HG02970 (cell line): ENCODE measurements around the gene WDR90.
A peak's percentile ranks its signal among the peaks of the same experiment; 100 is the strongest.

Experiments
- ATAC-seq: cut with Tn5 transposase; IDR thresholded peaks from one replicate; pipeline ENCODE4 v1.9.1; 2021; ENCODE audit warnings: mild to moderate bottlenecking, moderate library complexity, moderate number of reproducible peaks; ENCODE audit not compliant: unreplicated experiment, low FRiP score

WDR90 gene

DNA sequence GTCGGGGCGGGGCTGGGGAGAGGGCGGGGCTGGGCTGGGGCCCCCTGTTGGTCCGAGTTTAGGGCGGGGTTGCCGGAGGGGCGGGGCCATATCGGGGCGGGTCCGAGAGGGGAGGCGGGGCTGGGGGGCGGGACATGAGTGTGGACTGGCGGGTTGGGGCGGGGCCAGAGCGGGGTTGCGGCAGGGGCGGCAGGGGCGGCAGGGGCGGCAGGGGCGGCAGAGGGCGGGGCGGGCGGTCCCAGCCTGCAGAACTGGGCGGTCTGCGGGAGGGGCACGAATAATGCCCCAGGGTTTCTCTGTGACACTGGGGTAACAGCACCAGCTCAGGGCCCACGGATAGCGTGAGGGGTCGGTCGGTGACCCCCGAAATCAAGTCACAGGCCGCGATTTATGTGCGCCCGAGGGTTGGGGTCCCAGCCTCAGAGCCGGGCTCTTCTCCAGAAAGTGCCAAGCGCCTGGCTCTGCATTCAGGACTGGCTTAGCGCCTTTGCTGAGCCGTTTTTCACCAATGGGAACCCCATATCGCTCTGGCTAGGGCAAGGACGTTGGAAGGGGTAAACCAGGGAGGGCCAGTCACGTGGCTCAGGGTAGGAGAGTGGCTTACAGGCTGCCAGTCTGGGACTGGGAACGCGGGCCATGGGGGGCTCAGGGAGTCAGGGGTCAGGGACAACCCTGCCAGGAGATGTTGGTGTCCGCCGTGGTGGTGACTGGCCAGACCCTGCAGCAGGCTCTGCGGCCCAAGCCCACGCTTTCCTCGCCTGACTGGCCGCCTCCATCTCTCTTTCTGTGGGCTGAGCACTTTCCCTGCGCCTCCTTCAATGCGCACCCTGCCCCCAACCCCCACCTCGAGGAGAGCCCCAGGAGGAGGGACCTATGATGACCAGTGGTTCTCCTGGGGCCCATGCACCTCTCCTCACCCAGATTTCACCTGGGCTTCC is 11.8 kb upstream of the WDR90 start:
- no peak for ATAC-seq

DNA sequence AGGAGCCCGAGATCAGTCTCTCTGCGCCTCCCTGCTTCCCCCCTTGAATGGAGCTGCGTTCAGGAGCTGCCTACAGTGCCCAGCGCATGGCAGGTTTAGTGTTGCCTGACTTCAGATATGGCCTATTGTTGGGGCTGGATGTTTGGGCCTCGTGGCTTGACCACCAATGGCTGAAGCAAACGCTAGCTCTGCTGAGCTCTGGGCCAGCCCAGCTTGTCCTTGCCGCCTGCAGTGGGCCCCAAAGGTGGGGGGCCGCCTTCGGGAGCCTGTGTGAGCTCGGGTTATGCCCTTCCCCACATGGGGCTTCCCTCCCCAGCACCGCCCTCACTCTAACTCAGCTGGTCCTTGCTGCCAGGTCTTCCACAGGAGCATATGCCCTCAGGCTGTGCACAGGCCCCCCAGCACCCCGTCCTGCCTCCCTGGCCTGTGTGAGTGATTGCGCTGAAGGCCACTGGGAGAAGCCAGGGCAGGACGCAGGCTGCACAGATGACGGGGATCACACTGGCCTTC is 11.1 kb upstream of the WDR90 start:
- ATAC-seq = no peak

DNA sequence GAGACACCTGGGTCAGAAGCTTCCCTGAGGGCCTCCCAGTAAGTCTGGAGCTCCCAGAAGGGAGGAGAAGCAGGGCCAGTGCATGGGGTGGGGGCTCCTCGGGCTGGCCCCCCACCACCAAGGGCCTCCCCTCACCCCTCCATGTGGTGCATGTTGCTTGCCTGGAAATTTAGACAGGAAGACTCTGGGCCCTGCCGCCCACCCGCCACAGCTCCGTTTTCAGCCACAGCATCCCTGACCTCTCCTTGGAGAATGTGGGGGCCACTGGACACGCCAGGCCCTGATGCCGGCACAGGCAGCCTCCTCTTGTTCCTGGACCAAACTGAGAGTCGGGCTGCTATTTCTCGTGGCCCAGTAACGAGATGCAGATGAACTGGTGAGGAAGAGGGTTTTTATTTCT is 10.3 kb upstream of the WDR90 start:
- ATAC-seq = no peak

DNA sequence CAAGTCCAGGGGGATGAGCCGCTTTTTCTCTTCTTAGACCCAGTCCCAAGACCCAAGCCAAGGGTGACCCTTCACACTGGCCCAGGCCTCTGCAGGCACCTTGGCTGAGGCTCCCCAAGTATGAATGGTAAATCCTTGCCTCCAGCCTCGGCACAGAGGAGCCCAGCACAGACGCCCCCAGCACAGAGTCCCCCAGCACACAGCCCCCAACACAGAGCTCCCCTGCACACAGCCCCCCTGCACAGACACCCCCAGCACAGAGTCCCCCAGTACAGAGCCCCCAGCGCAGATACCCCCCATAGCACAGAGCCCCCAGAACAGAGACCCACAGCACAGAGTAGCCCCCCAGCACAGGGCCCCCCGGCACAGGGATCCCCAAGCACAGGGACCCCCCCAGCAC is 8.6 kb upstream of the WDR90 start:
- no peak for ATAC-seq

DNA sequence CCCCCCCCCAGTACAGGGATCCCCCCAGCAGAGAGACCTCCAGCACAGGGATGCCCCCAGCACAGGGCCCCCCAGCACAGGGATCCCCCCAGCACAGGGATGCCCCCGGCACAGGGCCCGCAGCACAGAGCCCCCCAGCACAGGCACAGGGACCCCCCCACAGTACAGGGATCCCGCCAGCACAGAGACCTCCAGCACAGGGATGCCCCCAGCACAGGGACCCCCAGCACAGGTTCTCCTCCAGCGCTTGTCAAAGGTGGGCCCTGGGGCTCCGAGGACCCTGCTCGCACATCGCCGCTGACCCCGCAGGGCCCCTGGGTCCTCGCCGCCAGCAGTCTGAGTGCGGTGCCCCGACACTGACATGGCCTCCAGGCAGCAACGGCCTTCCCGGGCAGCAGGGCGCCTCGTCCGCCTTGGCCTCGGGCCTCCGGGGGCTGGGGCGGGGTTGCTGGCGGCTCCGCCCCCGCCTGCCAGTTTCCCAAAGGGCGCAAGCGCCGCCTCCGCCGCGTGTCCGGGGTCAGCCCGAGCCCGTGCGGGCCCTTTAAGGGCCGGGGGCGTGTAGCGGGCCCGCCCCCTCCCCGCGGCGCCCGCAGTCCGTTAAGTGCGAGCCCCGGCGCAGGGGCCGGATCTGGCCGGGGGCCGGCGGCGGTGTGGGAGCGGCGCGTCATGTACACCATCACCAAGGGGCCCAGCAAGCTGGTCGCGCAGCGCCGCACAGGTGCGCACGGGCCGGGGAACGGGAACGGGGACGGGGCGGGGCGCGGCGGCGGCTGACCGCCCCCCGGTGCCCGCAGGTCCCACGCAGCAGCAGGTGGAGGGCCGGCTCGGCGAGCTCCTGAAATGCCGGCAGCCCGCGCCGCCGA is 7.6 kb upstream of the WDR90 start, which contains the start of gene MCRIP2:
TSS of gene MCRIP2 (plus strand) at position 503 of the 863 bp plus-strand sequence. CDS start at position 667, 164 bp downstream.
- peak; percentile 48 for ATAC-seq

DNA sequence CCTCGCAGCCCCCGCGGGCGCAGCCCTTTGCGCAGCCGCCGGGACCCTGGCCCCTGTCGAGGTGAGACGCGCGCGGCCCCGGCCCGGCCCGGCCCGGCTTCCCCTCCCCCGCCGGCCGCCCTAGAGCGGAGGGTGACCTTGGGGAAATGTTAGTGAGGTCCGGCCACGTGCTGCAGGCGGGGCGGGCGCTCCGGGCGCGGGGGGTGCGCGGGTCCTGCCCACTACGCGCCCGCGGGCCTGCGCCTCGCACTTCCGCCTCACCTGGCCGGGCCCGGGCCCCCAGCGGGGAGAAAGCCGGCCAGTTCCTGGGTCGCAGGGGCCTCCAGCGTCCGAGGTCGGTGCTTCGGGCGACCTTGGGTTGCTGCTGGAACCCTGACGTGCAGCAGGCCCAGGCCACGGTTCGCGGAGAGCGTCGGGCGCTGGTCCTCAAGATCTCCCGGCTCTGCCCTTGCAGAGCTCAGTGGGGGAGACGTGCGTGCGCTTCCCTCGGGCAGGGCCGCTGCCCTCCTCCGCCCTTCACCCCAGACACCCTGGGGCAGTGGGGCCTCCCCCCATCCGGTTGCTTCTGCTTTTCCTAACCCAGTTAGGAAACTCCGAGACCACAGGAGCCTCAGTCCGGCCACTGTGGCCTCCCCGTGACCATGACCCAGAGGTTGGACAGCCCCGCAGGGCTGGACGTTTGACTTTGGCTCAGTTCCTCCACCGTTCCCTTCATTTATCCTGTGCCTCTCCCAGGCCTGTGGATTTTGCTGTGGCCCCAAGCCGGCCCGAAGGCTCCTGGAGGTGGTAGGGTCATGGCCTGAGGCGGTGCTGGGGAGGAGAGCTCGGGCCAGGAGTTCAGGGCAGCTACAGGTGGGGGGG is 6.7 kb upstream of the WDR90 start:
- peak; percentile 38 for ATAC-seq

DNA sequence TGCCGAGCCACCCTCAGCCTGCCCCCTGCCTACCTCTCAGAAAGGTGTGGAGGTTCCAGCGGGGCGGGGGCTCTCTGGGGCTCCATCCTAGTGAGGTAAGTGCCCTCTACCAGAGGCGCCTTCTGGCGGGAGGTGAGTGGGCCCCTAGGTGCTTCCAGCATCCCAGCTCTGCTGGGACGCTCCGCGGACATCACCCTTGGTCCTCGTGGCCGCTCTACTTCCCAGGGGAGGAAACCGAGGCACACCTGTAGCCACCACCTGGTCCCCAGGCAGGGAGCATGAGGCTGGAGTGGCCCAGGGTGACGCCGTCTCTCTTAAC is 6.2 kb upstream of the WDR90 start:
- no peak for ATAC-seq

DNA sequence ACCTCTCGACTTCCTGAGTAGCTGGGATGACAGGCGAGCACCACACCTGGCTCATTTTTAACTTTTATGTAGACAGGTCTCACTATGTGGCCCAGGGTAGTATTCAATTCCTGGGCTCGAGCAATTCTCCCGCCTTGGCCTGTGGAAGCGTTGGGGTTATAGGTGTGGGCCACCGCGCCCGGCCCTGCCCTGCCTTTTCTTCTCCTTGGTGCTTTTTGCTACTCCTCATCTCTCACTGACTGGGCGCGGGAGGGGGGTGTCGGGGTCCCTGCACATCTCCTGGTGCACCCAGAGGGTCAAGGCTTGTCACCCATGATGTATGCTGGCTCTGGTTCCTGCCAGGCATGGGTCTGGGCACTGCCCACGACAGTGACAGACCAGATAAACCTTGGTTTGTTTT is 4.6 kb upstream of the WDR90 start:
- ATAC-seq = no peak

DNA sequence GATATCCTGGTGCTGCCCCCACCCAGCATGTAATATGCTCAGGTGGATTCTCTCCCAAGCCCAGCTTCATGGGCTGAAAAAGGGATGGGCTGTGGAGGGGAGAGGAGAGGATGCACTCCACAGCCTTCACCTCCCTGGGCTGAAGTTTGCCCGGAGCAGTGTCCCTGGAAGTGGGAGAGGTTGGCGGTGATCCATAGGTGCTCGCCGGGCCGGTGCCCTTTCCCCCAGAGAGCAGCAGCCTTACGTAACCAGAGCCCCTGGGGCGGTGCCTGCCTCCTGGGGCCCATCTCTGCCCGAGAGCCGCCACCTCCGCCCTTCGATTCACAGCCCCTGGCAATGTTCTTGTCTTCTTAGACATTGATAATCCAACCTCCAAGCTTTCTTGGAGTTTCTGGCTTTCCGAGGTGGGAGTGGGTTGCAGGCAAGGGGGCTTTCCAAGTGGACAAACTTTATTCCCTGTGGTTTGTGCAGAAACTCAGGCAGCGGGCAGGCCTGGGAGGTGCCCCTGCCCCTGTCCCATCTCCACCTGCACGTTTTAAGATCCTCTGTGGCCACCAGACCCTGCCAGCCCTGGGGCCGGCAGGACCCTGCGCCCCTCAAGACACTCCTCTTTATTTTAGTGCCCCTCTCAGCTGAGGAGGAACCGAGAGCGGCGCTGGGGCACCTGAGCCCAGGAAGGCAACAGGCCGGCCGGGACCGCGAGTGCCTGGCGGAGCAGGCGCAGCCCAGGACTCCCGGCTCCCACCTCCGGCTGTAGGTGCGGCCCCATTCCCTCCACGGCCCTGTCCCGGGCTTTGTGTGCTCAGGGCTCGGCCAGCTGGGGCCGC is 3.1 kb upstream of the WDR90 start:
- ATAC-seq = no peak

DNA sequence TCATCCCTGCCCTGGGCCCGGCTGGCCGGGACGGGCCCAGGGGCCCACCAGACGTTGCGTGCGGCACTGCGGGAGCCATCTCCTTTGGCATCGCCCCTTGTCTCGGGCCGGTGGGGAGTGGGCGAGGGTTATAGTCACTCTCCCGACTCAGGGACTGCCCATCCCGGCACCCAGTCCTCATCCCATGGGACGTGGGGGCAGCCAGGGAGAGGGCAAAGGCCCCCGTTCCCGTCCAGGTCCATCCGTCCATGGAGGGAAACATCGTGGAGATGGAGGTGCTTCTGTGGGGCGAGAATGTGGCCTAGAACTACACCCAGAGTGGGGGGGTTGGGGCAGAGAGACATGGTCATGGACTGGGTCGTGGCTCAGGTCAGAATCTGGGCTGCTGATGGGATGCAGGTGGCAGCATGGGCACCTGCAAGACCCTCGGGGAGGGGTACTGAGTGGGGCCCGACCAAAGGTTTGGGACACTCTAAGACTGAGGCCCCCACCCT is 2.4 kb upstream of the WDR90 start:
- ATAC-seq = no peak

DNA sequence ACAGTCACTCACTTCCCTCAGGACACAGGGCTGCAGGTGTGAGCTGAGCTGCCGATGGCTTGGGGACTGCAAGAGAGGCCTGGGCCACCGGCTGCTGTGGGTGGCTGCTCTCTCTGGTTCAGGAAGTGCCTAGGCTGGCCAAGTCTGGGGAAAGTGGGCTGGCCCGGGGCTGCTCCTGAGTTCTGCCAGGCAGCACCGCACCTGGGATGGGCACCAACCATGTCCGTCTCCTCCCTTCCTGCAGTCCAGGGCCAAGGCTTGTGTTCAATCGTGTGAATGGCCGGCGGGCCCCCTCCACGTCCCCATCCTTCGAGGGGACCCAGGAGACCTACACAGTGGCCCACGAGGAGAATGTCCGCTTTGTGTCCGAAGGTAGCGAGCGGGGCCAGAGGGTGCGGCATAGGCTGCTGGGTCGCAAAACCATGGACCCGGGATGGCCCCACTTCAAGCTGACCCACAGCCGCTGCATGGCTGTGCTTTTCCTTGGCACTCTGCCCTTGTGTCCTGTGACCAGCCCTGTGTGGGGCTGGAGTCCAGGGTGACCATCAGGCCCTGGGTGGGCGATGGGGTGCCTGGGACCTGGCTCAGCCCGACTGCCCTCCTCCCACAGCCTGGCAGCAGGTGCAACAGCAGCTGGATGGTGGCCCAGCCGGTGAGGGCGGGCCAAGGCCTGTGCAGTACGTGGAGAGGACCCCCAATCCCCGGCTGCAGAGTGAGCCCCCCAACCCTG is 1.8 kb upstream of the WDR90 start:
- no peak for ATAC-seq

DNA sequence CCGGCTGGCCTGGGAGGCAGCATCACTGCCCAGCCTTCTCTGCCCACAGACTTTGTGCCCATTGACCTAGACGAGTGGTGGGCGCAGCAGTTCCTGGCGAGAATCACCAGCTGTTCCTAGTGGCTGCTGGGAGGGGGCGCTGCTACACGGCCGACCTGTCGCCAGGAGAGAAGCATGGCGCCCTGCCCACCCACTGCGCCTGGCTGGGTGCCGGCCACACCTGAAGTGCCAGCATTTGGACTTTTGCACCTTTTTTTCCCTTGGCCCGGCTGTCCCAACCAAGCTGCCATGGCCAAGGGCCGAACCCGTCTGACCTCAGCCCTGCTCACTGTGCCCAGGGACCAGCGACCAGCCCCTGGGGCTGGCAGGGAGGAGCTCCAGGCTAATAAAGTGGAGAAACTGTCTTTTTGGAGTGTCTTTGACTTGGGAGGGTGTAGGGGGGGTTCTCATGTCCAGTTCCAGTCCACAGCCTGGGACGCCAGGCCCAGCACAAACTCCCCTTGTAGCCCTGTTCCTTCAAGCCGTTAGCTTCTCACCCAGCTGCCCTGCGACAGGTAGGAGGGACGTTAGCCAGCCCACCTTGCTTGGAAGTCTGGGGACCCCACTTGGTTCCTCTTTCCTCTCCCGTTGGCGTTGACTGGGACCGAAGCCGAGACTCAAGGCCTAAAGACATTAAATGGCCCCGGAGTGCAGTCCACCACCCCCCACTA is 939 bp upstream of the WDR90 start:
- no peak for ATAC-seq

DNA sequence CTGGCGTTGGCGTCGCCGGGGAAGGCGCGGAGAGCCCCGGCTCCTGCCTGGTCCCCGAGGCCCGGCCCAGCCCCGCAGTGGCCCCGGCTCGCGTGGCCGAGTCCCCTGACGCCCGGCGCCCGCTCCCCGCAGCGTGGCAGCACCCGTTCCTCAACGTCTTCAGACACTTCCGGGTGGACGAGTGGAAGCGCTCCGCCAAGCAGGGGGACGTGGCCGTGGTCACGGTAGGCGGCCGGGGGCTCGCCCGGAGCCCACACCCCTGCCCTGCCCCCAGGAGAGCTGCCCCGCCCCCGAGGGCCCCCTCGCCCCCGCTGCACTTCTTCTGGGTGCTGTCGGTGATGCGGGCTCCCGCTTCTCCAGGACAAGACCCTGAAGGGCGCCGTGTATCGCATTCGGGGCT is 466 bp downstream of the WDR90 start:
- peak; percentile 6 for ATAC-seq

DNA sequence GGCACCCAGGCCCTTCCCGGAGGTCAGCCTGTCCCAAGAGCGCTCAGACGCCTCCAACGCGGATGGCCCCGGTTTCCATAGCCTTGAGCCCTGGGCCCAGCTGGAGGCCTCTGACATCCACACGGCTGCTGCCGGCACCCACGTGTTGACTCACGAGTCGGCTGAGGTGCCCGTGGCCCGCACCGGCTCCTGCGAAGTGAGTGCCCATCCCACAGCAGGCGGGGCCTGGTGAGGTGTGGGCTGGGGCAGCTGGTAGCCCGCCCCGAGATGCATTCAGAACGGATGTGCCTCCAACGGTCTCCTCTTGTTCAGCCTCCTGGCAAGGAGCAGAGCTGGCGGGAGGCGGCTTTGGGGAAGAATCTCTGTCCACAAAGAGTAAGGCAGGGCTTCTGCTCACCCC is 2.7 kb downstream of the WDR90 start:
- ATAC-seq = no peak

DNA sequence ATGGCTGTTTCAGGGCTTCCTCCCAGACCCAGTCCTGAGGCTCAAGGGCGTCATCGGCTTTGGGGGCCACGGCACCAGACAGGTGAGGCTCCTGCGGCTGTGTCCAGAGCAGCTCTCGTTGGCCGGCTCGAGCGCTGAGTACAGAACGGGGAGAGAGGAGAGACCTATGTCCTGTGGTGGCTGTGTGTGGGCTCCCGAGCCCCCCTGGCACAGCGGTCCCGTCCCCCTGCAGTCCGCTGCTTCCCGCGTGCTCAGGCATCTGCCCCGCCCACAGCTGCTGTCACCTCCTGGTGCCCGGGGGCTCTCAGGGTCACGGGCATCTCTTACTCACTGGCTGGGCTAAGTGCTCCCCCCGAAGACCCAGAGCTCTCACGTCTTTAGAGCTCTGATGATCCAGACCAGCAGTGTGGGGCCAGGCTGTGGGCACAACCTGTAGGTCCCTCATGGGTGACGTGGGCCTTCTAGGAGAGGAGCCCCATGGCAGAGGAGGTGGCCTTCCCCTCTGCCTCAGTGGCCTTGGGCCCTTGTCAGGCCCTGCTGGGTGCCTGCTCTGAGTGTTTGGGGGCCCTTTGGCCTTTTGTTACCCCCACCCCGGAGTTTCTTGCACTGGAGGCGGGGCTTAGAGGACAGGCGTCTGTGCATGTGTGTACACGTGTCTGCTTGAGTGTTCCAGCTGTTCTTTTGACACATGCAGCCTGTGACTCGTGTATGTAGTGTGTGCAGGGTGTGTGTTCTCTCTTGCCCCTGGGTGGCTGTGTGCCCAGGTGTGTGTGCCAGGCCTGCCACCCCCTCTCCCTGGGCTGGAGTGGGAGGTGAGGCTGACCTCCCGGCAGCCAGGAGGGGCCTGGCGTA is 3.5 kb downstream of the WDR90 start:
- ATAC-seq = no peak

DNA sequence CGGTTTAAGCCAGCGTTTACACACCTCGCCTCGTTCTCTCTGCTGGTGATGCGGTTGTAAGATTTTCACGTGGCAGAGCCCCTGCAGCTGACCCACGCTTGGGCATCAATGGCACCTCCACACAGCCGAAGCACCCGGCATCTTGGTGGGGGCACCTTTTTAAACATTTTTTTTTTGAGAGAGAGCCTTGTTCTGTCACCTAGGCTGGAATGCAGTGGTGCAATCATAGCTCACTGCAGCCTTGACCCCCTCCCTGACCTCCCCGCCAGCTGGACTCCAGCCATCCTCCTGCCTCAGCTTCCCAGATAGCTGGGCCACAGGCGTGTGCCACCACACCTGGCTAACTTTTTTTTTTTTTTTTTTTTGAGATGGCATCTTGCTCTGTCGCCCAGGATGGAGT is 4.9 kb downstream of the WDR90 start:
- no peak for ATAC-seq

DNA sequence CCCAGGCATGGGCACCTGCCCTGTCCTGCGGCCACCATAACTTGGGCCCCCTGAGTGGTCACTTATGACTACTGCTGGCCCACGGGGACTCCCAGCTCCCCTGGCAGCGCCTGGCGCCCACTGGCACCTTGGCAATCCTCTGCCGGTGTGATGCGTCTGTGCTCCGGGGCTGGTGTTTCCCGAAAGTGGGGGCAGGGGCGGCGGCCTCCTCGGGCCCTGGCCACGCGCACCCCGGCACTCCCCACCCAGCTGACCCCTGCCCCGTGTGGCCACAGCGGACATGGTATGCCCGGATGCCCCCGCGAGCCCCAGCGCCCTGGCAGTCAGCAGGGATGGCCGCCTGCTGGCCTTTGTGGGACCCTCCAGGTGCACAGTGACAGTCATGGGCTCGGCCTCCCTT is 8.3 kb downstream of the WDR90 start:
- ATAC-seq = no peak
